ENCODE data around the gene ROBO1. TPM values are rescaled to one million over a fixed set of nuclear protein-coding genes. Genes with fewer than 3 reads are reported as not detected.
A peak's percentile ranks its signal among the peaks of the same experiment; 100 is the strongest.

ROBO1 gene
- total RNA-seq, 1 donor: 34.2 TPM

- no peak for TF ChIP-seq CTCF (IDR thresholded peaks at IDR 0.05; ENCODE audit: insufficient read depth, low read length)
- H3K4me3 ChIP-seq (ENCODE audit: low read depth, low read length): no peak overlapping the region
- no peak for DNase-seq (ENCODE audit: low read depth)
Observed at GRCh38 chr3:78831446-78831972, 936.3 kb downstream of the ROBO1 start.

- DNase-seq (ENCODE audit: low read depth): no peak
- no peak for TF ChIP-seq CTCF (IDR thresholded peaks at IDR 0.05; ENCODE audit: insufficient read depth, low read length)
- no peak overlapping the region for H3K4me3 ChIP-seq (ENCODE audit: low read depth, low read length)
Observed at GRCh38 chr3:78830470-78830869, 937.3 kb downstream of the ROBO1 start.

GRCh38 chr3:78827618-78828017 lies 940.2 kb downstream of the ROBO1 start:
- TF ChIP-seq CTCF (IDR thresholded peaks at IDR 0.05; ENCODE audit: insufficient read depth, low read length): no peak
- no peak overlapping the region for H3K4me3 ChIP-seq (ENCODE audit: low read depth, low read length)
- no peak for DNase-seq (ENCODE audit: low read depth)

GRCh38 chr3:78825858-78826215 lies 942.0 kb downstream of the ROBO1 start:
- DNase-seq (ENCODE audit: low read depth): no peak
- no peak overlapping the region for H3K4me3 ChIP-seq (ENCODE audit: low read depth, low read length)
- TF ChIP-seq CTCF (IDR thresholded peaks at IDR 0.05; ENCODE audit: insufficient read depth, low read length): no peak

- no peak for DNase-seq (ENCODE audit: low read depth)
- H3K4me3 ChIP-seq (ENCODE audit: low read depth, low read length): no peak overlapping the region
- TF ChIP-seq CTCF (IDR thresholded peaks at IDR 0.05; ENCODE audit: insufficient read depth, low read length): no peak
Observed at GRCh38 chr3:78825118-78825857, 942.5 kb downstream of the ROBO1 start.

GRCh38 chr3:78823859-78824258 lies 943.9 kb downstream of the ROBO1 start:
- DNase-seq (ENCODE audit: low read depth): peak; percentile 64
- no peak overlapping the region for H3K4me3 ChIP-seq (ENCODE audit: low read depth, low read length)
- TF ChIP-seq CTCF (IDR thresholded peaks at IDR 0.05; ENCODE audit: insufficient read depth, low read length): no peak

- no peak for DNase-seq (ENCODE audit: low read depth)
- no peak overlapping the region for H3K4me3 ChIP-seq (ENCODE audit: low read depth, low read length)
- no peak for TF ChIP-seq CTCF (IDR thresholded peaks at IDR 0.05; ENCODE audit: insufficient read depth, low read length)
Observed at GRCh38 chr3:78823434-78823833, 944.4 kb downstream of the ROBO1 start.
